ENCODE data around the gene LRP1. TPM values are rescaled to one million over a fixed set of nuclear protein-coding genes. Genes with fewer than 3 reads are reported as not detected.
A peak's percentile ranks its signal among the peaks of the same experiment; 100 is the strongest.

Gene LRP1
- total RNA-seq, 1 donor from 2014 or later: 24.7 TPM

DNA sequence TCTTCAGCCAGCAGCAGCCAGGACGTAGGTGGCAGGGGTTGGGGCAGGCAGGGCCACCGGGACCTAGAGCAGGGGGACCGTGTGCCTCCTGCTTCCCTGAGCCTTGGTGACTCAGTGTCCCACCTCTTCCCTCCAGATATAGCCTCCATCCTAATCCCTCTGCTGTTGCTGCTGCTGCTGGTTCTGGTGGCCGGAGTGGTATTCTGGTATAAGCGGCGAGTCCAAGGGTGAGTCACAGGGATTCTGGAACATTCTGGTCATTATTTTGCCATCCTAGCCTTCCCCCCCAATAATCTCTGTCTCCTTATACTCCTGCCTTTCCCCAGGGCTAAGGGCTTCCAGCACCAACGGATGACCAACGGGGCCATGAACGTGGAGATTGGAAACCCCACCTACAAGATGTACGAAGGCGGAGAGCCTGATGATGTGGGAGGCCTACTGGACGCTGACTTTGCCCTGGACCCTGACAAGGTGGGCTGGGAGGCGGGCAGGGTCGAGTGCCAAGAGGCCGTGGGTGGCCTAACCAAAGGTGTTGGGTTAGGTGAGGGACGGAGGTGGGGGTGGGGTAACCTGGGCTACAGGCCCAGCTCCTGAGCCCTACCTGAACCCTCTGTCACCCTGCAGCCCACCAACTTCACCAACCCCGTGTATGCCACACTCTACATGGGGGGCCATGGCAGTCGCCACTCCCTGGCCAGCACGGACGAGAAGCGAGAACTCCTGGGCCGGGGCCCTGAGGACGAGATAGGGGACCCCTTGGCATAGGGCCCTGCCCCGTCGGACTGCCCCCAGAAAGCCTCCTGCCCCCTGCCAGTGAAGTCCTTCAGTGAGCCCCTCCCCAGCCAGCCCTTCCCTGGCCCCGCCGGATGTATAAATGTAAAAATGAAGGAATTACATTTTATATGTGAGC lies 83.8 kb downstream of the LRP1 start:
- no peak for DNase-seq (ENCODE audit: low spot score)
- peaks cover 20% of the 10 kb centered on the region for H3K27me3 Mint-ChIP-seq (ENCODE audit: unreplicated experiment)
- H3K27ac Mint-ChIP-seq (ENCODE audit: unreplicated experiment): no peak overlapping the region
- no peak for TF ChIP-seq CTCF (IDR thresholded peaks at IDR 0.05; ENCODE audit: unreplicated experiment)
- H3K4me3 Mint-ChIP-seq (ENCODE audit: unreplicated experiment): no peak overlapping the region
- peaks cover 14% of the 10 kb centered on the region for H3K4me1 Mint-ChIP-seq (ENCODE audit: unreplicated experiment)
- peaks cover 6% of the 10 kb centered on the region for H3K36me3 Mint-ChIP-seq (ENCODE audit: low read depth, unreplicated experiment)
- H3K9me3 Mint-ChIP-seq (ENCODE audit: unreplicated experiment): no peaks in the 10 kb centered on the region

- H3K9me3 Mint-ChIP-seq (ENCODE audit: unreplicated experiment): no peaks in the 10 kb centered on the region
- H3K36me3 Mint-ChIP-seq (ENCODE audit: low read depth, unreplicated experiment): peaks cover 6% of the 10 kb centered on the region
- H3K27me3 Mint-ChIP-seq (ENCODE audit: unreplicated experiment): peaks cover 24% of the 10 kb centered on the region
- peaks cover 18% of the 10 kb centered on the region for H3K4me1 Mint-ChIP-seq (ENCODE audit: unreplicated experiment)
- no peak for TF ChIP-seq CTCF (IDR thresholded peaks at IDR 0.05; ENCODE audit: unreplicated experiment)
- H3K27ac Mint-ChIP-seq (ENCODE audit: unreplicated experiment): no peak overlapping the region
- DNase-seq (ENCODE audit: low spot score): no peak
- H3K4me3 Mint-ChIP-seq (ENCODE audit: unreplicated experiment): no peak overlapping the region
These were observed 84.4 kb downstream of the LRP1 start for GRCh38 chr12:57212701-57213057.

DNA sequence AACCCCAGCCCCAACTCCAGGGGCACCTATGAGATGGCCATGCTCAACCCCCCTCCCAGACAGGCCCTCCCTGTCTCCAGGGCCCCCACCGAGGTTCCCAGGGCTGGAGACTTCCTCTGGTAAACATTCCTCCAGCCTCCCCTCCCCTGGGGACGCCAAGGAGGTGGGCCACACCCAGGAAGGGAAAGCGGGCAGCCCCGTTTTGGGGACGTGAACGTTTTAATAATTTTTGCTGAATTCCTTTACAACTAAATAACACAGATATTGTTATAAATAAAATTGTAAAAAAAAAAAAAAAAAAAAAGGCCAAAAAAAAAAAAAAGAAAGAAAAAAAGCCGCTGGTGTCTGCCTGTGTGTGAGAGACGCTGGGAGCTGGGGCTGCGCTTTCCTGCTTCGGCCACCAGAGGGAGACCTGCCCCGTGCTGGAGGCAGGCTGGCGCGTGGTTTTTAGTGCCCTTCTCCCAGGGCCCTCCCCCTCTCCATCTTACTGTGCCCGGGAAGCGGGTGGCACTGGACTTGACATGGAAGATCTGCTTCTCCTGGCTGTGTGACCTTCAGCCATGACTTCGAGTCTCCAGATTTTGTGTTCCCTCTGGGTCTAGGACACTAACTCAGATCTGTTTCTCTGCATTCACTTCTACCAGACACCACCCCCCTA lies 84.9 kb downstream of the LRP1 start:
- Mint-ChIP-seq H3K4me1 (ENCODE audit: unreplicated experiment) (peaks cover 18% of the 10 kb centered on the region), H3K27ac (ENCODE audit: unreplicated experiment) (peak overlapping the region; percentile 61)

GRCh38 chr12:57213763-57214397 lies 85.6 kb downstream of the LRP1 start:
- H3K4me3 Mint-ChIP-seq (ENCODE audit: unreplicated experiment): peak overlapping the region; percentile 62
- DNase-seq (ENCODE audit: low spot score): no peak

More for the DNA sequence above, 84.9 kb downstream of the LRP1 start:
- DNase-seq (ENCODE audit: low spot score): peak; percentile 89
- Mint-ChIP-seq H3K9me3 (ENCODE audit: unreplicated experiment) (no peaks in the 10 kb centered on the region), H3K36me3 (ENCODE audit: low read depth, unreplicated experiment) (peaks cover 6% of the 10 kb centered on the region), H3K27me3 (ENCODE audit: unreplicated experiment) (peaks cover 28% of the 10 kb centered on the region), H3K4me3 (ENCODE audit: unreplicated experiment) (no peak overlapping the region)
- peak; percentile 84 for TF ChIP-seq CTCF (IDR thresholded peaks at IDR 0.05; ENCODE audit: unreplicated experiment)

More at GRCh38 chr12:57213763-57214397, 85.6 kb downstream of the LRP1 start:
- Mint-ChIP-seq H3K27me3 (ENCODE audit: unreplicated experiment) (peaks cover 35% of the 10 kb centered on the region), H3K9me3 (ENCODE audit: unreplicated experiment) (no peaks in the 10 kb centered on the region), H3K36me3 (ENCODE audit: low read depth, unreplicated experiment) (peaks cover 12% of the 10 kb centered on the region), H3K4me1 (ENCODE audit: unreplicated experiment) (peaks cover 18% of the 10 kb centered on the region), H3K27ac (ENCODE audit: unreplicated experiment) (no peak overlapping the region)
- no peak for TF ChIP-seq CTCF (IDR thresholded peaks at IDR 0.05; ENCODE audit: unreplicated experiment)
